Left ventricle myocardium inferior (tissue), 1 donor: Measurements from ENCODE around the gene TANC1. TPM values are rescaled to one million over a fixed set of nuclear protein-coding genes. Genes with fewer than 3 reads are reported as not detected.
A peak's percentile ranks its signal among the peaks of the same experiment; 100 is the strongest.

ENCODE experiments used
- DNase-seq: peaks from one replicate; pipeline ENCODE4 v3.0.0-alpha.2; 2020
- H3K27ac ChIP-seq: fragments of 200-600 bp; replicated peaks from 2 replicates; pipeline ENCODE4 v1.8.0; 2021
- H3K27me3 ChIP-seq: fragments of 200-600 bp; 2 replicates; pipeline ENCODE4 v1.8.0; 2021; ENCODE audit warnings: low read depth
- H3K36me3 ChIP-seq: fragments of 200-600 bp; 2 replicates; pipeline ENCODE4 v1.8.0; 2021
- H3K4me1 ChIP-seq: fragments of 200-600 bp; 2 replicates; pipeline ENCODE4 v1.8.0; 2021
- H3K4me3 ChIP-seq: fragments of 200-600 bp; 2 replicates; pipeline ENCODE4 v1.8.0; 2021; ENCODE audit warnings: mild to moderate bottlenecking, moderate library complexity
- H3K9me3 ChIP-seq: fragments of 200-600 bp; replicated peaks from 2 replicates; pipeline ENCODE4 v1.8.0; 2021
- CTCF ChIP-seq: fragments of 200-600 bp; IDR thresholded peaks from 2 replicates; pipeline ENCODE4 v1.8.0; 2021; ENCODE audit warnings: antibody characterized with exemption, mild to moderate bottlenecking, borderline replicate concordance
- intact Hi-C: fragments of 100-400 bp; cut with micrococcal nuclease; formaldehyde crosslinking; loops from one replicate; pipeline ENCODE4 v1.11.0; 2022
- total RNA-seq: library from RNA; stranded (reverse); fragmentation: NEBNext Ultra II Directional; extraction: Animal tissue kit (Norgen Biotek cat#: 25700); gene quantifications from one replicate; pipeline ENCODE4 v1.2.1, GENCODE V29; 2021
- donor health status: DM: no; HTN: yes; CAD: no; lungs with severe emphysema.

Gene TANC1
- total RNA-seq, 1 donor from 2014 or later = 59.7 TPM

GRCh38 chr2:159000072-159000471 lies 31.6 kb downstream of the TANC1 start:
- DNase-seq = no peak
- TF ChIP-seq CTCF = no peak
- H3K4me3 ChIP-seq = no peak overlapping the region
- peaks cover 16% of the 10 kb centered on the region for H3K36me3 ChIP-seq
- peak overlapping the region; percentile 32 for H3K27ac ChIP-seq
- peaks cover 83% of the 10 kb centered on the region for H3K4me1 ChIP-seq
- H3K9me3 ChIP-seq = no peaks in the 10 kb centered on the region
- intact Hi-C loops = no loop called here
- H3K27me3 ChIP-seq = no peaks in the 10 kb centered on the region

- DNase-seq = no peak
- H3K27ac ChIP-seq = peak overlapping the region; percentile 21
- peaks cover 57% of the 10 kb centered on the region for H3K4me1 ChIP-seq
- H3K36me3 ChIP-seq = peaks cover 16% of the 10 kb centered on the region
- no peaks in the 10 kb centered on the region for H3K27me3 ChIP-seq
- no peak overlapping the region for H3K4me3 ChIP-seq
- H3K9me3 ChIP-seq = no peaks in the 10 kb centered on the region
- intact Hi-C loops = no loop called here
- no peak for TF ChIP-seq CTCF
These were observed 34.1 kb downstream of the TANC1 start for GRCh38 chr2:159002462-159003111.

- H3K9me3 ChIP-seq = no peaks in the 10 kb centered on the region
- H3K4me3 ChIP-seq = no peak overlapping the region
- no peak for DNase-seq
- peaks cover 48% of the 10 kb centered on the region for H3K4me1 ChIP-seq
- intact Hi-C loops = no loop called here
- TF ChIP-seq CTCF = no peak
- no peaks in the 10 kb centered on the region for H3K27me3 ChIP-seq
- no peak overlapping the region for H3K27ac ChIP-seq
- peaks cover 16% of the 10 kb centered on the region for H3K36me3 ChIP-seq
These were observed 35.1 kb downstream of the TANC1 start for GRCh38 chr2:159003555-159003954.

- H3K4me3 ChIP-seq = no peak overlapping the region
- TF ChIP-seq CTCF = no peak
- no peak overlapping the region for H3K27ac ChIP-seq
- no peaks in the 10 kb centered on the region for H3K27me3 ChIP-seq
- peaks cover 40% of the 10 kb centered on the region for H3K4me1 ChIP-seq
- DNase-seq = no peak
- H3K36me3 ChIP-seq = peaks cover 16% of the 10 kb centered on the region
- H3K9me3 ChIP-seq = no peaks in the 10 kb centered on the region
- intact Hi-C loops = no loop called here
These were observed 36.4 kb downstream of the TANC1 start for GRCh38 chr2:159004849-159005248.

GRCh38 chr2:159009940-159010339 lies 41.5 kb downstream of the TANC1 start:
- intact Hi-C loops = no loop called here
- Histone ChIP-seq H3K27ac (peak overlapping the region; percentile 0), H3K36me3 (peaks cover 6% of the 10 kb centered on the region), H3K4me3 (no peak overlapping the region), H3K4me1 (peaks cover 45% of the 10 kb centered on the region), H3K27me3 (no peaks in the 10 kb centered on the region), H3K9me3 (peaks cover 5% of the 10 kb centered on the region)
- no peak for DNase-seq
- no peak for TF ChIP-seq CTCF
